Superior temporal gyrus (tissue), 1 donor: Measurements from ENCODE around the gene FAM193B.

Source experiments
- DNase-seq: peaks from one replicate; pipeline ENCODE4 v3.0.0-alpha.2; 2016; ENCODE audit errors: extremely low spot score

The FAM193B gene

GRCh38 chr5:177554474-177555111, at the start of gene FAM193B:
Gene FAM193B, minus strand, starts transcription at chr5:177554563. Its CDS starts 105 bp downstream, at chr5:177554458.
- DNase-seq, result peak; percentile 92

- no peak for DNase-seq
These were observed 49.8 kb upstream of the FAM193B start for GRCh38 chr5:177604116-177604521.

- DNase-seq, result no peak
These were observed 49.3 kb upstream of the FAM193B start for GRCh38 chr5:177603631-177604030.

GRCh38 chr5:177602458-177602830, 48.1 kb upstream of the FAM193B start:
- no peak for DNase-seq

- no peak for DNase-seq
These were observed 47.5 kb upstream of the FAM193B start for GRCh38 chr5:177601577-177602457.

- DNase-seq, result no peak
These were observed 46.8 kb upstream of the FAM193B start for GRCh38 chr5:177601126-177601525.

- peak; percentile 25 for DNase-seq
These were observed 46.2 kb upstream of the FAM193B start for GRCh38 chr5:177600508-177601018.

GRCh38 chr5:177599731-177600507, 45.6 kb upstream of the FAM193B start, which contains the start of gene B4GALT7:
Gene B4GALT7, plus strand, starts transcription at chr5:177600132. Its CDS starts 79 bp downstream, at chr5:177600211.
- DNase-seq, result peak; percentile 78

GRCh38 chr5:177598477-177598876, 44.1 kb upstream of the FAM193B start:
- no peak for DNase-seq

- DNase-seq, result no peak
These were observed 42.4 kb upstream of the FAM193B start for GRCh38 chr5:177596775-177597238.

- no peak for DNase-seq
These were observed 41.8 kb upstream of the FAM193B start for GRCh38 chr5:177595991-177596774.

GRCh38 chr5:177595026-177595585, 40.7 kb upstream of the FAM193B start:
- no peak for DNase-seq

GRCh38 chr5:177594071-177594470, 39.7 kb upstream of the FAM193B start:
- no peak for DNase-seq

GRCh38 chr5:177593511-177593910, 39.1 kb upstream of the FAM193B start:
- no peak for DNase-seq

GRCh38 chr5:177592905-177593304, 38.5 kb upstream of the FAM193B start:
- DNase-seq, result no peak

- DNase-seq, result peak; percentile 85
These were observed 37.9 kb upstream of the FAM193B start, which contains the start of gene TMED9 for GRCh38 chr5:177592010-177592834. Gene TMED9, plus strand, starts transcription at chr5:177592203. Its CDS starts 12 bp downstream, at chr5:177592215.

GRCh38 chr5:177591690-177592009, 37.3 kb upstream of the FAM193B start:
- DNase-seq, result no peak

GRCh38 chr5:177590406-177590805, 36.0 kb upstream of the FAM193B start:
- no peak for DNase-seq

- no peak for DNase-seq
These were observed 34.1 kb upstream of the FAM193B start for GRCh38 chr5:177588413-177588909.

GRCh38 chr5:177578316-177578715, 24.0 kb upstream of the FAM193B start:
- DNase-seq, result no peak
